NT2/D1 (cell line): ENCODE measurements around the gene SYT1.

ENCODE experiments used
- DNase-seq: peaks from one replicate; pipeline ENCODE4 v3.0.0-alpha.2; 2011; ENCODE audit warnings: low read depth, low spot score
- H3K27me3 ChIP-seq: 2 replicates; pipeline ENCODE4 v1.6.0; 2011; ENCODE audit warnings: mild to moderate bottlenecking; ENCODE audit not compliant: insufficient read length, insufficient read depth
- H3K36me3 ChIP-seq: 2 replicates; pipeline ENCODE4 v1.6.1; 2011; ENCODE audit warnings: mild to moderate bottlenecking, low read length, mixed read lengths; ENCODE audit not compliant: insufficient read depth, insufficient read length
- H3K4me1 ChIP-seq: 2 replicates; pipeline ENCODE4 v1.5.1; 2011; ENCODE audit not compliant: insufficient read depth, insufficient read length
- H3K4me3 ChIP-seq: 2 replicates; pipeline ENCODE4 v1.5.1; 2011; ENCODE audit warnings: low read depth; ENCODE audit not compliant: insufficient read length
- H3K9ac ChIP-seq: 2 replicates; pipeline ENCODE4 v1.6.0; 2011; ENCODE audit warnings: low read depth; ENCODE audit not compliant: insufficient read length
- H3K9me3 ChIP-seq: 2 replicates; pipeline ENCODE4 v1.5.1; 2011; ENCODE audit warnings: mild to moderate bottlenecking, low read length; ENCODE audit not compliant: insufficient read depth
- SUZ12 ChIP-seq: IDR thresholded peaks from 2 replicates; pipeline ENCODE4 v1.6.1; 2011; ENCODE audit not compliant: insufficient read length, insufficient read depth; ENCODE audit errors: extremely low read depth
- YY1 ChIP-seq: IDR thresholded peaks from 2 replicates; pipeline ENCODE4 v1.6.1; 2011; ENCODE audit not compliant: insufficient read length, insufficient read depth
- ZNF274 ChIP-seq: IDR thresholded peaks from 2 replicates; pipeline ENCODE4 v1.6.1; 2011; ENCODE audit warnings: mild to moderate bottlenecking, low read depth, low read length

SYT1 gene

GRCh38 chr12:79059557-79059956, 195.0 kb downstream of the SYT1 start:
- Histone ChIP-seq H3K4me3 (no peak overlapping the region), H3K27me3 (no peaks in the 10 kb centered on the region), H3K9ac (no peak overlapping the region), H3K4me1 (no peaks in the 10 kb centered on the region), H3K9me3 (no peaks in the 10 kb centered on the region), H3K36me3 (no peaks in the 10 kb centered on the region)
- DNase-seq: no peak
- no peak for TF ChIP-seq SUZ12
- TF ChIP-seq YY1: no peak
- no peak for TF ChIP-seq ZNF274

GRCh38 chr12:79063258-79063657, 198.7 kb downstream of the SYT1 start:
- H3K9me3 ChIP-seq: no peaks in the 10 kb centered on the region
- DNase-seq: no peak
- H3K9ac ChIP-seq: no peak overlapping the region
- no peak overlapping the region for H3K4me3 ChIP-seq
- no peaks in the 10 kb centered on the region for H3K4me1 ChIP-seq
- H3K36me3 ChIP-seq: no peaks in the 10 kb centered on the region
- TF ChIP-seq YY1 (no peak), ZNF274 (no peak), SUZ12 (no peak)
- no peaks in the 10 kb centered on the region for H3K27me3 ChIP-seq

GRCh38 chr12:79067977-79068376, 203.4 kb downstream of the SYT1 start:
- DNase-seq: no peak
- Histone ChIP-seq H3K9me3 (no peaks in the 10 kb centered on the region), H3K4me1 (no peaks in the 10 kb centered on the region), H3K36me3 (no peaks in the 10 kb centered on the region), H3K9ac (no peak overlapping the region), H3K27me3 (no peaks in the 10 kb centered on the region), H3K4me3 (no peak overlapping the region)
- TF ChIP-seq YY1: no peak
- TF ChIP-seq SUZ12: no peak
- TF ChIP-seq ZNF274: no peak

GRCh38 chr12:79069009-79069408, 204.4 kb downstream of the SYT1 start:
- H3K27me3 ChIP-seq: no peaks in the 10 kb centered on the region
- TF ChIP-seq YY1 (no peak), ZNF274 (no peak)
- no peak for DNase-seq
- H3K9ac ChIP-seq: no peak overlapping the region
- no peak overlapping the region for H3K4me3 ChIP-seq
- H3K9me3 ChIP-seq: no peaks in the 10 kb centered on the region
- no peaks in the 10 kb centered on the region for H3K36me3 ChIP-seq
- H3K4me1 ChIP-seq: no peaks in the 10 kb centered on the region

- Histone ChIP-seq H3K27me3 (no peaks in the 10 kb centered on the region), H3K4me3 (no peak overlapping the region), H3K9ac (no peak overlapping the region), H3K4me1 (no peaks in the 10 kb centered on the region), H3K36me3 (no peaks in the 10 kb centered on the region), H3K9me3 (no peaks in the 10 kb centered on the region)
- no peak for DNase-seq
- TF ChIP-seq ZNF274 (no peak), YY1 (no peak), SUZ12 (no peak)
Measured at GRCh38 chr12:79071498-79071897, 206.9 kb downstream of the SYT1 start.

GRCh38 chr12:79073506-79073905, 208.9 kb downstream of the SYT1 start:
- Histone ChIP-seq H3K9ac (no peak overlapping the region), H3K9me3 (no peaks in the 10 kb centered on the region), H3K27me3 (no peaks in the 10 kb centered on the region), H3K36me3 (no peaks in the 10 kb centered on the region), H3K4me1 (no peaks in the 10 kb centered on the region), H3K4me3 (no peak overlapping the region)
- no peak for TF ChIP-seq SUZ12
- no peak for DNase-seq

- TF ChIP-seq SUZ12 (no peak), ZNF274 (no peak), YY1 (no peak)
- no peak for DNase-seq
- no peaks in the 10 kb centered on the region for H3K27me3 ChIP-seq
- no peaks in the 10 kb centered on the region for H3K4me1 ChIP-seq
- no peak overlapping the region for H3K9ac ChIP-seq
- H3K9me3 ChIP-seq: no peaks in the 10 kb centered on the region
- no peak overlapping the region for H3K4me3 ChIP-seq
- no peaks in the 10 kb centered on the region for H3K36me3 ChIP-seq
Measured at GRCh38 chr12:79082595-79082994, 218.0 kb downstream of the SYT1 start.

GRCh38 chr12:79083181-79083580, 218.6 kb downstream of the SYT1 start:
- H3K9ac ChIP-seq: no peak overlapping the region
- no peaks in the 10 kb centered on the region for H3K9me3 ChIP-seq
- no peaks in the 10 kb centered on the region for H3K36me3 ChIP-seq
- no peak for TF ChIP-seq SUZ12
- no peak for TF ChIP-seq YY1
- no peak for TF ChIP-seq ZNF274
- H3K27me3 ChIP-seq: no peaks in the 10 kb centered on the region
- H3K4me3 ChIP-seq: no peak overlapping the region
- DNase-seq: no peak
- no peaks in the 10 kb centered on the region for H3K4me1 ChIP-seq
